Stomach (tissue), 4 donors: ENCODE results near the gene FAHD1.

ENCODE experiments used
- POLR2A ChIP-seq, 4 donors: fragments of 450-650 bp; IDR thresholded peaks; one replicate each; pipeline ENCODE4 v1.6.1; 2016; ENCODE audit warnings: antibody characterized with exemption in 4 of 4, control low read depth in 2 of 4, mild to moderate bottlenecking in 1 of 4, moderate library complexity in 1 of 4
- TF ChIP-seq, protein P1 (sequence below), 7 experiments: fragments of 450-650 bp in 4 of 7; fragments of 200-600 bp in 3 of 7; sonication (generic) in 3 of 7; IDR thresholded peaks; one replicate each; pipeline ENCODE4 v1.5.1; 2016 to 2019; ENCODE audit warnings: antibody characterized with exemption in 7 of 7, control low read depth in 2 of 7, mild to moderate bottlenecking in 1 of 7

DNA sequence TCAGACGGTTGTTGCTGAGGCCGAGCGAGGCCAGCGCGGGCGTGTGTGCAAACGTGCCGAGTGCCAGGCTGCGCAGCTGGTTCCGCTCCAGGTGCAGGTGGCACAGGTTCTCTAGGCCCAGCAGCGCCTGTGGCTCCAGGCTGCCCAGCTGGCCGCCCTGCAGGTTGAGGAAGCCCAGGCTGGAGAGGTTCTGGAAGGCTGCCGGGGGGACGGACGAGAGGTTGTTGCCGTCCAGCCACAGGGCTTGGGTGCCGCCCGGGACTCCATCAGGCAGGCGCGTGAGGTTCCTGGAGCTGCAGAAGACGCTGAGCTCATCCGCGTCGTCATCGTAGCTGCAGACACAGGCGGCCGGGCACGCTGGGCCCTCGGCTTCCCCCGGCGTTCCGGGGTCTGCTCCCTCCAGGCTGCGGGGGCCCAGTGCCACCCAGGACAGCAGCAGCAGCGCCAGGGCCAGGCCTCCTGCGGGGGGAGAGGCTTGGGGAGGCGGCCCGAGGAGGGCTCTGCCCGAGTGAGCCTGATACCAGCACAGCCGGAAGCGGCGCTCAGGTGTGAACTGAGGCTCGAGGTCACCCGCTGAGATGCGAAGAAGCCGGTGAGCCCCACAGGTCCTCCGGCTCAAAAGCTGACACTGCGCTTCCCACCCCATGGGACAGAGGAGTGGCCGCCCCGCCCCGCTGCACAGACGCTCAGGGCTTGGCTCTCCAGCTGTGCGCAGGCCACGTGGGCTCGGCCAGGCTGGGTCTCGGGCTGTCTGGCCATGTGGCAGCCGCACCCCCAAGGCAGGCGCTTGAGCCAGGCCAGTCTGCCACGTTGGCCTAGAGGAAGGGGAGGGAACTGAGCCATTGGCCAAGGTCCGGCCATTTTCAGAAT, 34.8 kb upstream of the FAHD1 start:
- TF ChIP-seq, protein P1, sequence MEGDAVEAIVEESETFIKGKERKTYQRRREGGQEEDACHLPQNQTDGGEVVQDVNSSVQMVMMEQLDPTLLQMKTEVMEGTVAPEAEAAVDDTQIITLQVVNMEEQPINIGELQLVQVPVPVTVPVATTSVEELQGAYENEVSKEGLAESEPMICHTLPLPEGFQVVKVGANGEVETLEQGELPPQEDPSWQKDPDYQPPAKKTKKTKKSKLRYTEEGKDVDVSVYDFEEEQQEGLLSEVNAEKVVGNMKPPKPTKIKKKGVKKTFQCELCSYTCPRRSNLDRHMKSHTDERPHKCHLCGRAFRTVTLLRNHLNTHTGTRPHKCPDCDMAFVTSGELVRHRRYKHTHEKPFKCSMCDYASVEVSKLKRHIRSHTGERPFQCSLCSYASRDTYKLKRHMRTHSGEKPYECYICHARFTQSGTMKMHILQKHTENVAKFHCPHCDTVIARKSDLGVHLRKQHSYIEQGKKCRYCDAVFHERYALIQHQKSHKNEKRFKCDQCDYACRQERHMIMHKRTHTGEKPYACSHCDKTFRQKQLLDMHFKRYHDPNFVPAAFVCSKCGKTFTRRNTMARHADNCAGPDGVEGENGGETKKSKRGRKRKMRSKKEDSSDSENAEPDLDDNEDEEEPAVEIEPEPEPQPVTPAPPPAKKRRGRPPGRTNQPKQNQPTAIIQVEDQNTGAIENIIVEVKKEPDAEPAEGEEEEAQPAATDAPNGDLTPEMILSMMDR (IDR thresholded peaks at IDR 0.05) = no peak
- TF ChIP-seq POLR2A (IDR thresholded peaks at IDR 0.05) = no peak
